GM12878 (cell line): ENCODE data around the gene EPB42. TPM values are rescaled to one million over a fixed set of nuclear protein-coding genes. Genes with fewer than 3 reads are reported as not detected.

Experiments
- CBFB ChIP-seq: IDR thresholded peaks from 2 replicates; pipeline ENCODE4 v1.6.1; 2016; ENCODE audit warnings: antibody characterized with exemption, low read depth
- CREB1 ChIP-seq: IDR thresholded peaks from 2 replicates; pipeline ENCODE4 v1.6.1; 2012; ENCODE audit warnings: low read depth, mild to moderate bottlenecking, inconsistent platforms
- ESRRA ChIP-seq: IDR thresholded peaks from 2 replicates; pipeline ENCODE4 v1.6.1; 2012; ENCODE audit warnings: mild to moderate bottlenecking, low read length, improper control_type of control experiment
- ETV6 ChIP-seq, 2 experiments: fragments of 450-650 bp in 1 of 2; IDR thresholded peaks in 1 of 2; conservative IDR thresholded peaks in 1 of 2; 2 replicates each; pipeline ENCODE4 v1.6.1; 2014; ENCODE audit warnings: antibody characterized with exemption in 1 of 2, borderline replicate concordance in 1 of 2, low read depth in 1 of 2, mild to moderate bottlenecking in 1 of 2, moderate library complexity in 1 of 2
- GABPA ChIP-seq: IDR thresholded peaks from 2 replicates; pipeline ENCODE4 v1.6.1; 2014; ENCODE audit warnings: antibody characterized with exemption, low read depth, mild to moderate bottlenecking, inconsistent platforms
- IKZF2 ChIP-seq, 2 experiments: fragments of 450-650 bp; IDR thresholded peaks; 2 replicates each; pipeline ENCODE4 v1.6.1; 2017; ENCODE audit warnings: mild to moderate bottlenecking in 2 of 2, moderate library complexity in 2 of 2
- KLF5 ChIP-seq: fragments of 450-650 bp; IDR thresholded peaks from 2 replicates; pipeline ENCODE4 v1.6.1; 2014; ENCODE audit warnings: mild to moderate bottlenecking; ENCODE audit not compliant: partially characterized antibody
- NFYB ChIP-seq: IDR thresholded peaks from 2 replicates; pipeline ENCODE4 v1.6.1; 2011; ENCODE audit warnings: low read depth, mild to moderate bottlenecking, low read length, improper control_type of control experiment, moderate library complexity; ENCODE audit not compliant: insufficient read depth
- NR2C2 ChIP-seq: IDR thresholded peaks from 2 replicates; pipeline ENCODE4 v1.6.1; 2011; ENCODE audit warnings: borderline replicate concordance, low read depth; ENCODE audit not compliant: control insufficient read depth, insufficient read length
- NRF1 ChIP-seq: conservative IDR thresholded peaks from 2 replicates; pipeline ENCODE4 v1.6.1; 2011; ENCODE audit warnings: mild to moderate bottlenecking, low read depth, low read length, improper control_type of control experiment
- PRDM15 ChIP-seq: fragments of 450-650 bp; formaldehyde crosslinking; IDR thresholded peaks from 2 replicates; pipeline ENCODE4 v1.4.0; 2020; ENCODE audit warnings: mild to moderate bottlenecking, moderate library complexity
- RAD21 ChIP-seq: IDR thresholded peaks from 2 replicates; pipeline ENCODE4 v1.6.1; 2011; ENCODE audit warnings: mild to moderate bottlenecking, low read depth, low read length, moderate library complexity; ENCODE audit not compliant: insufficient read depth
- RBBP5 ChIP-seq: fragments of 200-600 bp; sonication (generic); conservative IDR thresholded peaks from 2 replicates; pipeline ENCODE4 v1.6.1; 2016
- RCOR1 ChIP-seq: conservative IDR thresholded peaks from 2 replicates; pipeline ENCODE4 v1.6.1; 2012; ENCODE audit warnings: low read depth, low read length, improper control_type of control experiment
- SMC3 ChIP-seq: IDR thresholded peaks from 2 replicates; pipeline ENCODE4 v1.6.1; 2011; ENCODE audit warnings: low read length, improper control_type of control experiment, borderline replicate concordance
- SP1 ChIP-seq: IDR thresholded peaks from one replicate; pipeline ENCODE4 v1.6.1; 2011; ENCODE audit warnings: low read depth, low read length
- SUZ12 ChIP-seq: fragments of 200-600 bp; sonication (generic); IDR thresholded peaks from one replicate; pipeline ENCODE4 v1.6.1; 2018; ENCODE audit warnings: antibody characterized with exemption, mild to moderate bottlenecking; ENCODE audit not compliant: unreplicated experiment
- TCF3 ChIP-seq: IDR thresholded peaks from 2 replicates; pipeline ENCODE4 v1.6.1; 2012; ENCODE audit warnings: low read depth, mild to moderate bottlenecking, low read length, borderline replicate concordance; ENCODE audit not compliant: insufficient read depth
- YY1 ChIP-seq: IDR thresholded peaks from 2 replicates; pipeline ENCODE4 v1.6.1; 2011; ENCODE audit warnings: low read depth, mild to moderate bottlenecking, low read length
- ZNF217 ChIP-seq: fragments of 450-650 bp; IDR thresholded peaks from 2 replicates; pipeline ENCODE4 v1.6.1; 2017; ENCODE audit warnings: antibody characterized with exemption, mild to moderate bottlenecking
- ZNF384 ChIP-seq: IDR thresholded peaks from 2 replicates; pipeline ENCODE4 v1.6.1; 2012; ENCODE audit warnings: low read depth, mild to moderate bottlenecking, low read length, improper control_type of control experiment, borderline replicate concordance
- ZSCAN29 ChIP-seq: fragments of 450-650 bp; IDR thresholded peaks from 2 replicates; pipeline ENCODE4 v1.6.1; 2017; ENCODE audit warnings: mild to moderate bottlenecking, moderate library complexity
- polyA plus RNA-seq, 11 experiments: library from polyadenylated mRNA; depleted of rRNA in 4 of 11; unstranded in 6 of 11; stranded (reverse) in 5 of 11; fragments of >200 nt; fragmentation: Nextera tagmentation in 4 of 11; fragmentation: Illumina TruSeq in 1 of 11; extraction: Ambion mirVana in 4 of 11; extraction: Trizol in 1 of 11; gene quantifications; 1 replicate in 1 of 11; 2 replicates in 10 of 11; pipeline versions ENCODE4 v1.2.1 to v1.2.3, GENCODE V29; 2011 to 2016; ENCODE audit warnings: inconsistent platforms in 2 of 11, missing spikeins in 2 of 11, low read depth in 1 of 11
- total RNA-seq, 4 experiments: library from RNA; depleted of rRNA in 3 of 4; stranded (reverse); fragments of >200 nt in 3 of 4; fragmentation: Illumina TruSeq in 1 of 4; extraction: Trizol in 1 of 4; gene quantifications; 2 replicates each; pipeline versions ENCODE4 v1.2.1 to v1.2.3, GENCODE V29; 2013 to 2021
- TF ChIP-seq, protein P1 (sequence below): fragments of 450-650 bp; IDR thresholded peaks from 2 replicates; pipeline ENCODE4 v1.6.1; 2016; ENCODE audit warnings: mild to moderate bottlenecking, moderate library complexity, borderline replicate concordance

The EPB42 gene
- total and polyA plus RNA-seq, 10 of the 15 experiments (the other 5 are each of a cell fraction or from before 2014, with no cell fraction given), result not detected

DNA sequence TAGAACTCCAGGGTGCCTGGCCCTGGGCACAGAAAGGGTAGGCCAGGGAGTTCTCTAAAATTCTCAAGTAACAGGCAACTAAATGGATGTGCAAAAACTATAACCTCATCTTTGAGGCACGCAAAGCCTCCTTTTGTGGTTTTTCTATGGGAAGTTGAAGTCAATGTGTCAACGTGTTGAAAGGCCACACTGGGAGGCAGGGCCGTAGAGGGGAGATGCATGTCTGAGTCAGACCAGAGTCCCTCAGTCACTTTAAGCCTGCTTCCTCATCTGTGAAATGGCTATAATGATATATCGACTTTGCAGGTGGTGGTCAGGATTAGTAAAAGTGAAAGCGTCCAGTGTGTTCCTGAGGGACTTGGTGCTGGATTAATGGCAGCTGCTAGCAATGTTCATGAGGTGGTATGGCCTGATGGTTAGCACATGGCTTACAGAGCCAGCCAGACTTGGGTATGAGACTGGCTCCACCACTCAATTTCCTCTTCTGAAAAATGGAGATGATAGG is 28.9 kb upstream of the EPB42 start (continued):
- TF ChIP-seq IKZF2 (IDR thresholded peaks at IDR 0.05), result peak; percentile 99 to 100
- peak in 1 of 2 experiments; percentile 76; a peak in 2 of 4 replicates for TF ChIP-seq ETV6 (conservative IDR thresholded peaks at IDR 0.05 in 1 of 2, IDR thresholded peaks at IDR 0.05 in 1 of 2; ENCODE audit: borderline replicate concordance in 1 of 2, low read depth in 1 of 2)
- TF ChIP-seq RAD21, result 0 out of 2 replicates have a peak, but pooled peaks have one; percentile 9
- peak; percentile 89 for TF ChIP-seq YY1
- TF ChIP-seq SUZ12, result no peak
- TF ChIP-seq GABPA, result 0 out of 2 replicates have a peak, but pooled peaks have one; percentile 27
- peak; percentile 82 for TF ChIP-seq TCF3
- TF ChIP-seq NR2C2, result no peak
- TF ChIP-seq ESRRA, result no peak
- peak; percentile 90 for TF ChIP-seq ZNF217
- no peak for TF ChIP-seq NRF1
- peak; percentile 95 for TF ChIP-seq CBFB
- no peak for TF ChIP-seq SP1
- no peak for TF ChIP-seq NFYB
- no peak for TF ChIP-seq KLF5
- no peak for TF ChIP-seq PRDM15 (CRISPR knock-in tag)
- TF ChIP-seq ZSCAN29, result no peak
- no peak for TF ChIP-seq ZNF384
- TF ChIP-seq RCOR1, result peak; percentile 94
- TF ChIP-seq, protein P1, sequence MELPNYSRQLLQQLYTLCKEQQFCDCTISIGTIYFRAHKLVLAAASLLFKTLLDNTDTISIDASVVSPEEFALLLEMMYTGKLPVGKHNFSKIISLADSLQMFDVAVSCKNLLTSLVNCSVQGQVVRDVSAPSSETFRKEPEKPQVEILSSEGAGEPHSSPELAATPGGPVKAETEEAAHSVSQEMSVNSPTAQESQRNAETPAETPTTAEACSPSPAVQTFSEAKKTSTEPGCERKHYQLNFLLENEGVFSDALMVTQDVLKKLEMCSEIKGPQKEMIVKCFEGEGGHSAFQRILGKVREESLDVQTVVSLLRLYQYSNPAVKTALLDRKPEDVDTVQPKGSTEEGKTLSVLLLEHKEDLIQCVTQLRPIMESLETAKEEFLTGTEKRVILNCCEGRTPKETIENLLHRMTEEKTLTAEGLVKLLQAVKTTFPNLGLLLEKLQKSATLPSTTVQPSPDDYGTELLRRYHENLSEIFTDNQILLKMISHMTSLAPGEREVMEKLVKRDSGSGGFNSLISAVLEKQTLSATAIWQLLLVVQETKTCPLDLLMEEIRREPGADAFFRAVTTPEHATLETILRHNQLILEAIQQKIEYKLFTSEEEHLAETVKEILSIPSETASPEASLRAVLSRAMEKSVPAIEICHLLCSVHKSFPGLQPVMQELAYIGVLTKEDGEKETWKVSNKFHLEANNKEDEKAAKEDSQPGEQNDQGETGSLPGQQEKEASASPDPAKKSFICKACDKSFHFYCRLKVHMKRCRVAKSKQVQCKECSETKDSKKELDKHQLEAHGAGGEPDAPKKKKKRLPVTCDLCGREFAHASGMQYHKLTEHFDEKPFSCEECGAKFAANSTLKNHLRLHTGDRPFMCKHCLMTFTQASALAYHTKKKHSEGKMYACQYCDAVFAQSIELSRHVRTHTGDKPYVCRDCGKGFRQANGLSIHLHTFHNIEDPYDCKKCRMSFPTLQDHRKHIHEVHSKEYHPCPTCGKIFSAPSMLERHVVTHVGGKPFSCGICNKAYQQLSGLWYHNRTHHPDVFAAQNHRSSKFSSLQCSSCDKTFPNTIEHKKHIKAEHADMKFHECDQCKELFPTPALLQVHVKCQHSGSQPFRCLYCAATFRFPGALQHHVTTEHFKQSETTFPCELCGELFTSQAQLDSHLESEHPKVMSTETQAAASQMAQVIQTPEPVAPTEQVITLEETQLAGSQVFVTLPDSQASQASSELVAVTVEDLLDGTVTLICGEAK, result no peak
- peak; percentile 59; the same call in 1 of the 2 replicates for TF ChIP-seq CREB1
- no peak for TF ChIP-seq RBBP5
- 0 out of 2 replicates have a peak, but pooled peaks have one; percentile 14 for TF ChIP-seq SMC3
